ENCODE data around the gene TACC2. TPM values are rescaled to one million over a fixed set of nuclear protein-coding genes. Genes with fewer than 3 reads are reported as not detected.

TACC2 gene
- total RNA-seq, 4 donors from 2014 or later: 31.0 to 52.5 (median 42.2) TPM

DNA sequence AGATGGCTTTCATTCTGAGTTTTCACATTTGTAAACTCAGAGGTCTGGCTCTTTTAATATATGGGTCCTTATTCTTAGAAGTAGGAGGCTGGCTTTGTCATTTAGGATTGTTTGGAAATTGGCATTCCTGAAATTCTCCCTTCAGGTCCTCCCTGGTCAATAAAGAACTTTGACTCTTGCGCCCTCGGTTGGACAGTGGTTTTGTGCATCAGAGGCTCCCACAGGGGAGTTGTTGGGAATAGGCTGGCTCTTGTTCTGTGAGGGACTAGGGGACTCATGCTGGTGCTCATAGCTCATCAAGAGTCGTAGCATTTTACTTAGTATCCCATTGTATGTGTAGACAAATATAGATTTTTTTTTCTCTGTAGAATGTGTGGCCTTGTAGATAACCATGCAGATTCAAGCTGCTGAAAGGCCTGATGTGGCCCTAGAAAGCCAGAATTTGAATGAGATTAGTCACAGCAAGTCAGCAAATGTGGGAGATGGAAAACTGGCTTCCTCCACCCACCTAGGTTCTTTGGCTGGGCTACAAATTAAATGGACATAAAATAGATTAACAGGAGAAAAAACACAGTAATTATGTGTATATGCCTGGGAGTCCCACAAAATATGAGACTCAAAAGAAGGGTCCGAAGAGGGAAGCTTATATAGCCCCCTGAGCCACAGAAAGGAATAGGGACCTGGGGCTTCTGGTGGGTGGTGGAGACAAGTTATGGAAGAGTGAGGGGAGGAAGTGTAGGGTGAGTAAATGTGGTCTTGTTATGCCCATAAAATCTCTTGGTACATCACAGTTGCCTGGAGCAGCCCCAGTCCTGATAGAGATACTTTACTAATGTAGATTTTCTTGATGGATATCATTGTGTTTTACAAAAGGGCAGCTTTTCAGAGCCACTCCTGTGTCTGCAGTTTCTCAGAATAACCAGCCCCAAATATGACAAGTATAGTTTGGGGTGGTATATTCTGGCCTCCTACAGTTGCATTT lies 187.6 kb downstream of the TACC2 start:
- peak overlapping the region in 1 of 4 donors; percentile 52 for H3K27ac ChIP-seq
- no peaks in the 10 kb centered on the region for H3K27me3 ChIP-seq

DNA sequence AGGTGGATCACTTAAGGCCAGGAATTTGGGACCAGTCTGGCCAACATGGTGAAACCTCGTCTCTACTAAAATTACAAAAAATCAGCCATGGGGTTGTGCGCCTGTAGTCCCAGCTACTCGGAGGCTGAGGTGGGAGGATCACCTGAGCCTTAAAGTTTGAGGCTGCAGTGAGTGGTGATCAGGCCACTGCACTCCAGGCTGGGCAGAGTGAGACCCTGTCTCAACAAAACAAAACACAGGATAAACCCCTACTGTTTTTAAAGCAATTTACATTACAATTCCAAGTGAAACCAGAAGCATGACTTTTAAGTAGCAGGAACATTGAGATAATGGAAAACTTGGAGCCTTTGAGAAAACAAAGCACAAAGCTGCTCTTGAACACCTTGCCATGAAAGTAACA lies 189.7 kb downstream of the TACC2 start:
- Histone ChIP-seq H3K36me3 (no peaks in the 10 kb centered on the region), H3K27me3 (no peaks in the 10 kb centered on the region), H3K4me3 (no peak overlapping the region), H3K4me1 (peaks cover 0 to 37% (median 7%) of the 10 kb centered on the region in 4 donors), H3K9me3 (no peaks in the 10 kb centered on the region), H3K27ac (no peak overlapping the region)
- 89 to 96% methylated on average over 3 of the region's 3 CpGs for WGBS, 2 donors
- no peak for TF ChIP-seq CTCF (IDR thresholded peaks at IDR 0.05)
- no peak for TF ChIP-seq POLR2A (IDR thresholded peaks at IDR 0.05)
- no peak for TF ChIP-seq EP300 (IDR thresholded peaks at IDR 0.05)
- no peak for DNase-seq (ENCODE audit: low spot score in 2 of 2)

More for the DNA sequence above, 187.6 kb downstream of the TACC2 start:
- 55 to 59% methylated on average over 4 of the region's 4 CpGs for WGBS, 2 donors
- peaks cover 0 to 33% (median 6%) of the 10 kb centered on the region in 4 donors for H3K4me1 ChIP-seq
- no peak for TF ChIP-seq EP300 (IDR thresholded peaks at IDR 0.05)
- TF ChIP-seq POLR2A (IDR thresholded peaks at IDR 0.05): no peak
- no peak for TF ChIP-seq CTCF (IDR thresholded peaks at IDR 0.05)
- no peaks in the 10 kb centered on the region for H3K9me3 ChIP-seq
- H3K4me3 ChIP-seq: no peak overlapping the region
- no peaks in the 10 kb centered on the region for H3K36me3 ChIP-seq
- DNase-seq (ENCODE audit: low spot score in 2 of 2): no peak

- DNase-seq (ENCODE audit: low spot score in 2 of 2): no peak
- H3K4me3 ChIP-seq: no peak overlapping the region
- H3K27me3 ChIP-seq: no peaks in the 10 kb centered on the region
- peak overlapping the region in 2 of 4 donors; percentile 45 to 57 for H3K27ac ChIP-seq
- no peaks in the 10 kb centered on the region for H3K36me3 ChIP-seq
- 45 to 46% methylated on average over 5 of the region's 5 CpGs for WGBS, 2 donors
- no peaks in the 10 kb centered on the region for H3K9me3 ChIP-seq
- H3K4me1 ChIP-seq: peaks cover 0 to 46% (median 7%) of the 10 kb centered on the region in 4 donors
- TF ChIP-seq CTCF (IDR thresholded peaks at IDR 0.05) (no peak), EP300 (IDR thresholded peaks at IDR 0.05) (no peak), POLR2A (IDR thresholded peaks at IDR 0.05) (no peak)
Measured at GRCh38 chr10:122181041-122181732, 192.2 kb downstream of the TACC2 start.

GRCh38 chr10:122181876-122182275 lies 192.9 kb downstream of the TACC2 start:
- H3K27ac ChIP-seq: peak overlapping the region in 2 of 4 donors; percentile 45 to 63
- no peak for TF ChIP-seq POLR2A (IDR thresholded peaks at IDR 0.05)
- no peak for TF ChIP-seq CTCF (IDR thresholded peaks at IDR 0.05)
- TF ChIP-seq EP300 (IDR thresholded peaks at IDR 0.05): no peak
- H3K36me3 ChIP-seq: no peaks in the 10 kb centered on the region
- H3K9me3 ChIP-seq: no peaks in the 10 kb centered on the region
- 38 to 47% methylated on average over 4 of the region's 4 CpGs for WGBS, 2 donors
- H3K27me3 ChIP-seq: no peaks in the 10 kb centered on the region
- peaks cover 0 to 41% (median 7%) of the 10 kb centered on the region in 4 donors for H3K4me1 ChIP-seq
- DNase-seq (ENCODE audit: low spot score in 2 of 2): no peak
- H3K4me3 ChIP-seq: no peak overlapping the region

All from tibial nerve (tissue), 4 donors.